GM23338 (cell line): ENCODE results near the gene SIRT1. TPM values are rescaled to one million over a fixed set of nuclear protein-coding genes. Genes with fewer than 3 reads are reported as not detected.

Experiments used
- ATAC-seq: fragments of 200-7000 bp; cut with Tn5 transposase; 3 replicates; pipeline ENCODE4 v1.9.1; 2020
- DNase-seq: peaks from one replicate; pipeline ENCODE4 v3.0.0-alpha.2; 2015; ENCODE audit warnings: low spot score
- H2AFZ ChIP-seq: fragments of 200-600 bp; sonication (generic); 2 replicates; pipeline ENCODE4 v1.8.0; 2016; ENCODE audit warnings: antibody characterized with exemption, mild to moderate bottlenecking, moderate library complexity
- H3F3A ChIP-seq: fragments of 200-600 bp; sonication (generic); replicated peaks from 2 replicates; pipeline ENCODE4 v1.8.0; 2017; ENCODE audit warnings: antibody characterized with exemption, mixed run types, low read depth
- H3K27ac ChIP-seq: fragments of 200-600 bp; sonication (generic); 2 replicates; pipeline ENCODE4 v1.6.1; 2016; ENCODE audit warnings: low read depth
- H3K27me3 ChIP-seq: fragments of 200-600 bp; sonication (generic); 2 replicates; pipeline ENCODE4 v1.8.0; 2016; ENCODE audit warnings: mild to moderate bottlenecking, mixed run types, moderate library complexity; ENCODE audit not compliant: insufficient read depth
- H3K36me3 ChIP-seq: fragments of 200-600 bp; sonication (generic); 2 replicates; pipeline ENCODE4 v1.8.0; 2016; ENCODE audit warnings: mild to moderate bottlenecking; ENCODE audit not compliant: insufficient read depth
- H3K4me1 ChIP-seq: fragments of 200-600 bp; sonication (generic); 2 replicates; pipeline ENCODE4 v1.8.0; 2016; ENCODE audit warnings: mild to moderate bottlenecking, moderate library complexity; ENCODE audit not compliant: insufficient read depth
- H3K4me2 ChIP-seq: fragments of 200-600 bp; sonication (generic); 2 replicates; pipeline ENCODE4 v1.7.1; 2017; ENCODE audit warnings: mixed run types
- H3K4me3 ChIP-seq: fragments of 200-600 bp; sonication (generic); 2 replicates; pipeline ENCODE4 v1.6.1; 2016; ENCODE audit warnings: mixed run types
- H3K79me2 ChIP-seq: fragments of 200-600 bp; sonication (generic); replicated peaks from 2 replicates; pipeline ENCODE4 v1.8.0; 2017; ENCODE audit warnings: mild to moderate bottlenecking; ENCODE audit not compliant: insufficient read depth
- H3K9me2 ChIP-seq: fragments of 200-600 bp; sonication (generic); 2 replicates; pipeline ENCODE4 v1.8.0; 2017; ENCODE audit not compliant: insufficient read depth
- H4K20me1 ChIP-seq: fragments of 200-600 bp; sonication (generic); replicated peaks from 2 replicates; pipeline ENCODE4 v1.8.0; 2017; ENCODE audit warnings: mild to moderate bottlenecking; ENCODE audit not compliant: insufficient read depth
- H3K27ac Mint-ChIP-seq: 2 replicates; pipeline ENCODE4 v1.8.0; 2020; ENCODE audit warnings: inconsistent platforms, mild to moderate bottlenecking, moderate library complexity, mixed read lengths
- H3K27me3 Mint-ChIP-seq: 3 replicates; pipeline ENCODE4 v1.8.0; 2022; ENCODE audit warnings: low read depth, mild to moderate bottlenecking, moderate library complexity, mixed read lengths, inconsistent platforms; ENCODE audit not compliant: insufficient read depth, poor library complexity
- H3K36me3 Mint-ChIP-seq: 3 replicates; pipeline ENCODE4 v1.8.0; 2021; ENCODE audit warnings: low read depth, mild to moderate bottlenecking, inconsistent platforms, moderate library complexity, mixed read lengths
- H3K4me1 Mint-ChIP-seq: 3 replicates; pipeline ENCODE4 v1.8.0; 2020; ENCODE audit warnings: mild to moderate bottlenecking, inconsistent platforms, mixed read lengths
- H3K4me3 Mint-ChIP-seq: 3 replicates; pipeline ENCODE4 v1.8.0; 2021; ENCODE audit warnings: moderate library complexity, mild to moderate bottlenecking, inconsistent platforms, mixed read lengths
- H3K9me3 Mint-ChIP-seq: 3 replicates; pipeline ENCODE4 v1.8.0; 2020; ENCODE audit warnings: moderate library complexity, mild to moderate bottlenecking, inconsistent platforms, mixed read lengths
- CREB1 ChIP-seq: fragments of 250-450 bp; sonication (Bioruptor Pico); IDR thresholded peaks from 2 replicates; pipeline ENCODE4 v1.5.0; 2020; ENCODE audit warnings: low read depth, mild to moderate bottlenecking, moderate library complexity
- CTCF ChIP-seq, 2 experiments: fragments of 200-600 bp in 1 of 2; sonication (generic) in 1 of 2; conservative IDR thresholded peaks; 2 replicates each; pipeline versions ENCODE4 v1.5.1 to v1.6.1; 2016 to 2017; ENCODE audit warnings: antibody characterized with exemption in 2 of 2, low read depth in 2 of 2, mild to moderate bottlenecking in 2 of 2, moderate library complexity in 1 of 2
- ETS1 ChIP-seq: IDR thresholded peaks from 2 replicates; pipeline ENCODE4 v1.6.1; 2016; ENCODE audit warnings: antibody characterized with exemption
- EZH2 ChIP-seq: fragments of 200-600 bp; sonication (generic); IDR thresholded peaks from one replicate; pipeline ENCODE4 v1.8.0; 2017; ENCODE audit warnings: antibody characterized with exemption, mild to moderate bottlenecking, low read depth; ENCODE audit not compliant: unreplicated experiment
- EZH2phosphoT487 ChIP-seq: fragments of 200-600 bp; sonication (generic); IDR thresholded peaks from one replicate; pipeline ENCODE4 v1.8.1; 2018; ENCODE audit warnings: antibody characterized with exemption; ENCODE audit not compliant: unreplicated experiment
- JUNB ChIP-seq: IDR thresholded peaks from one replicate; pipeline ENCODE4 v1.6.1; 2016; ENCODE audit warnings: antibody characterized with exemption; ENCODE audit not compliant: unreplicated experiment
- NANOG ChIP-seq: IDR thresholded peaks from 2 replicates; pipeline ENCODE4 v1.6.1; 2016; ENCODE audit warnings: antibody characterized with exemption, borderline replicate concordance
- POLR2AphosphoS5 ChIP-seq: IDR thresholded peaks from 2 replicates; pipeline ENCODE4 v1.6.1; 2016; ENCODE audit warnings: antibody characterized with exemption, low read depth
- REST ChIP-seq: IDR thresholded peaks from one replicate; pipeline ENCODE4 v1.6.1; 2018; ENCODE audit warnings: antibody characterized with exemption; ENCODE audit not compliant: unreplicated experiment
- STAT1 ChIP-seq: IDR thresholded peaks from one replicate; pipeline ENCODE4 v1.6.1; 2016; ENCODE audit warnings: antibody characterized with exemption; ENCODE audit not compliant: unreplicated experiment
- ZNF114 ChIP-seq: fragments of 250-450 bp; sonication (Bioruptor Pico); IDR thresholded peaks from 2 replicates; pipeline ENCODE4 v1.5.0; 2020; ENCODE audit warnings: mild to moderate bottlenecking, moderate library complexity
- ZNF331 ChIP-seq: fragments of 250-450 bp; sonication (Bioruptor Pico); IDR thresholded peaks from 2 replicates; pipeline ENCODE4 v1.5.0; 2020; ENCODE audit warnings: low read depth, mild to moderate bottlenecking, moderate library complexity
- polyA plus RNA-seq: library from polyadenylated mRNA; unstranded; fragments of >200 nt; fragmentation: Nextera tagmentation; extraction: Ambion mirVana; gene quantifications from 2 replicates; pipeline ENCODE4 v1.2.1, GENCODE V29; 2016
- total RNA-seq: library from RNA; depleted of rRNA; stranded (reverse); fragments of >200 nt; shearing (Covaris generic); gene quantifications from 2 replicates; pipeline ENCODE4 v1.2.3, GENCODE V29; 2014

Gene SIRT1
- total and polyA plus RNA-seq, 2 experiments from 2014 or later: 35.9 to 61.6 TPM

GRCh38 chr10:67926951-67927350 is 42.5 kb downstream of the SIRT1 start (continued):
- TF ChIP-seq REST (no peak), ZNF114 (CRISPR knock-in tag) (no peak), JUNB (no peak), POLR2AphosphoS5 (no peak), NANOG (no peak), CTCF (conservative IDR thresholded peaks at IDR 0.05; ENCODE audit: low read depth in 2 of 2) (no peak), EZH2phosphoT487 (no peak), EZH2 (no peak), ETS1 (no peak), STAT1 (no peak)

- peaks cover 9% of the 10 kb centered on the region; the same call in 2 of the 3 replicates for H3K36me3 Mint-ChIP-seq
- H3K4me1 Mint-ChIP-seq: peaks cover 12% of the 10 kb centered on the region
- H2AFZ ChIP-seq: no peak overlapping the region
- H3K27ac ChIP-seq: no peak overlapping the region
- no peaks in the 10 kb centered on the region for H4K20me1 ChIP-seq
- H3K4me1 ChIP-seq: peaks cover 6% of the 10 kb centered on the region; the same call in 1 of the 2 replicates
- no peak overlapping the region for H3K27ac Mint-ChIP-seq
- H3F3A ChIP-seq: no peaks in the 10 kb centered on the region
- DNase-seq (no peak), ATAC-seq (no peak)
- H3K27me3 ChIP-seq: no peaks in the 10 kb centered on the region
- H3K27me3 Mint-ChIP-seq: no peaks in the 10 kb centered on the region
- H3K4me2 ChIP-seq: no peak overlapping the region
- H3K79me2 ChIP-seq: no peaks in the 10 kb centered on the region
- H3K9me2 ChIP-seq: no peaks in the 10 kb centered on the region
- H3K36me3 ChIP-seq: 0 out of 2 replicates have a peak, but pooled peaks cover 3% of the 10 kb centered on the region
- H3K4me3 Mint-ChIP-seq: no peak overlapping the region
- no peak overlapping the region for H3K4me3 ChIP-seq
- no peaks in the 10 kb centered on the region for H3K9me3 Mint-ChIP-seq
- TF ChIP-seq CTCF (conservative IDR thresholded peaks at IDR 0.05; ENCODE audit: low read depth in 2 of 2): no peak
- no peak for TF ChIP-seq POLR2AphosphoS5
- TF ChIP-seq JUNB: no peak
- TF ChIP-seq STAT1: no peak
- TF ChIP-seq REST: no peak
- no peak for TF ChIP-seq ETS1
- TF ChIP-seq EZH2: no peak
- no peak for TF ChIP-seq EZH2phosphoT487
- TF ChIP-seq ZNF331: no peak
- TF ChIP-seq NANOG: no peak
- TF ChIP-seq CREB1 (CRISPR knock-in tag): no peak
- TF ChIP-seq ZNF114 (CRISPR knock-in tag): no peak
Measured at GRCh38 chr10:67933199-67933598, 48.7 kb downstream of the SIRT1 start.
